Transverse colon (tissue), 4 donors: ENCODE data around the gene NOX4. TPM values are rescaled to one million over a fixed set of nuclear protein-coding genes. Genes with fewer than 3 reads are reported as not detected.
"Not testable (repeated sequence)": the region's sequence is repeated elsewhere in the genome, so short reads cannot be mapped to it uniquely, and the experiment has no call there.

ENCODE experiments used
- DNase-seq: peaks from one replicate; pipeline ENCODE4 v3.0.0-alpha.2; 2019
- H3K27ac ChIP-seq, 4 donors: fragments of 200-600 bp; sonication (generic); 2 replicates each; pipeline ENCODE4 v1.5.1; 2016 to 2018; ENCODE audit warnings: inconsistent platforms in 4 of 4
- H3K27me3 ChIP-seq: fragments of 200-600 bp; sonication (generic); 2 replicates; pipeline ENCODE4 v1.5.1; 2017; ENCODE audit warnings: inconsistent platforms
- H3K36me3 ChIP-seq, 4 donors: fragments of 200-600 bp; sonication (generic); 2 replicates each; pipeline ENCODE4 v1.5.1; 2017 to 2019; ENCODE audit warnings: inconsistent platforms in 4 of 4
- H3K4me1 ChIP-seq, 4 donors: fragments of 200-600 bp; sonication (generic); 2 replicates each; pipeline ENCODE4 v1.5.1; 2017 to 2020; ENCODE audit warnings: inconsistent platforms in 4 of 4
- H3K4me3 ChIP-seq, 4 donors: fragments of 200-600 bp; sonication (generic); 1 replicate in 1 of 4; 2 replicates in 3 of 4; pipeline versions ENCODE4 v1.5.1 to v1.6.1; 2017 to 2019; ENCODE audit warnings: inconsistent platforms in 4 of 4
- H3K9me3 ChIP-seq, 2 donors: fragments of 200-600 bp; sonication (generic); 2 replicates each; pipeline ENCODE4 v1.5.1; 2017 to 2019; ENCODE audit warnings: inconsistent platforms in 2 of 2
- EP300 ChIP-seq: sonication (generic); formaldehyde crosslinking; IDR thresholded peaks from one replicate; pipeline ENCODE4 v1.6.1; 2017; ENCODE audit warnings: antibody characterized with exemption, low read depth
- POLR2A ChIP-seq: fragments of 450-650 bp; IDR thresholded peaks from one replicate; pipeline ENCODE4 v1.6.1; 2016; ENCODE audit warnings: antibody characterized with exemption, mild to moderate bottlenecking, moderate library complexity
- POLR2AphosphoS5 ChIP-seq, 3 donors: sonication (generic); formaldehyde crosslinking; IDR thresholded peaks; one replicate each; pipeline ENCODE4 v1.6.1; 2016; ENCODE audit warnings: antibody characterized with exemption in 3 of 3
- WGBS, 2 donors: methylation state at CpG; one replicate each; pipeline ENCODE4 v1.1.5; 2018; ENCODE audit warnings: low coverage in 1 of 2; 5-methylcytosine and 5-hydroxymethylcytosine counted together
- in situ Hi-C, 4 donors: fragments of 200-750 bp; cut with MboI; loops; one replicate each; pipeline versions ENCODE4 v1.15.0 to v1.15.1; 2017; ENCODE audit warnings: low sequenced_read_pairs in 3 of 4, low pct_ligation_motif_present in 1 of 4, low pct_unique_long_range_greater_than_20kb in 1 of 4
- intact Hi-C: fragments of 100-400 bp; cut with DNase I; formaldehyde crosslinking; loops from one replicate; pipeline ENCODE4 v1.15.1; 2023; ENCODE audit warnings: low total_unique reads
- total RNA-seq, 4 donors: library from RNA; depleted of rRNA; stranded (reverse); fragments of >200 nt; gene quantifications; one replicate each; pipeline ENCODE4 v1.1.0, GENCODE V29; 2016
- TF ChIP-seq, protein P1 (sequence below), 5 experiments: fragments of 200-600 bp in 3 of 5; fragments of 450-650 bp in 2 of 5; sonication (generic) in 3 of 5; IDR thresholded peaks; 1 replicate in 2 of 5; 2 replicates in 3 of 5; pipeline ENCODE4 v1.5.1; 2016 to 2017; ENCODE audit warnings: antibody characterized with exemption in 5 of 5, inconsistent platforms in 3 of 5, mild to moderate bottlenecking in 2 of 5, moderate library complexity in 1 of 5

Gene NOX4
- total RNA-seq, 4 donors from 2014 or later = 2.6 to 3.0 (median 2.9) TPM; not detected in 1

GRCh38 chr11:89333704-89334103 lies 157.5 kb downstream of the NOX4 start:
- DNase-seq, H3K9me3 ChIP-seq, in situ Hi-C loops, intact Hi-C loops, H3K36me3 ChIP-seq, H3K27me3 ChIP-seq, H3K27ac ChIP-seq, H3K4me3 ChIP-seq, H3K4me1 ChIP-seq: not testable (repeated sequence)
- TF ChIP-seq, protein P1, sequence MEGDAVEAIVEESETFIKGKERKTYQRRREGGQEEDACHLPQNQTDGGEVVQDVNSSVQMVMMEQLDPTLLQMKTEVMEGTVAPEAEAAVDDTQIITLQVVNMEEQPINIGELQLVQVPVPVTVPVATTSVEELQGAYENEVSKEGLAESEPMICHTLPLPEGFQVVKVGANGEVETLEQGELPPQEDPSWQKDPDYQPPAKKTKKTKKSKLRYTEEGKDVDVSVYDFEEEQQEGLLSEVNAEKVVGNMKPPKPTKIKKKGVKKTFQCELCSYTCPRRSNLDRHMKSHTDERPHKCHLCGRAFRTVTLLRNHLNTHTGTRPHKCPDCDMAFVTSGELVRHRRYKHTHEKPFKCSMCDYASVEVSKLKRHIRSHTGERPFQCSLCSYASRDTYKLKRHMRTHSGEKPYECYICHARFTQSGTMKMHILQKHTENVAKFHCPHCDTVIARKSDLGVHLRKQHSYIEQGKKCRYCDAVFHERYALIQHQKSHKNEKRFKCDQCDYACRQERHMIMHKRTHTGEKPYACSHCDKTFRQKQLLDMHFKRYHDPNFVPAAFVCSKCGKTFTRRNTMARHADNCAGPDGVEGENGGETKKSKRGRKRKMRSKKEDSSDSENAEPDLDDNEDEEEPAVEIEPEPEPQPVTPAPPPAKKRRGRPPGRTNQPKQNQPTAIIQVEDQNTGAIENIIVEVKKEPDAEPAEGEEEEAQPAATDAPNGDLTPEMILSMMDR (IDR thresholded peaks at IDR 0.05) = peak; percentile 12 to 22 (median 17)
- WGBS, 2 donors = 0 to 43% methylated on average over 1 of the region's 1 CpG

DNA sequence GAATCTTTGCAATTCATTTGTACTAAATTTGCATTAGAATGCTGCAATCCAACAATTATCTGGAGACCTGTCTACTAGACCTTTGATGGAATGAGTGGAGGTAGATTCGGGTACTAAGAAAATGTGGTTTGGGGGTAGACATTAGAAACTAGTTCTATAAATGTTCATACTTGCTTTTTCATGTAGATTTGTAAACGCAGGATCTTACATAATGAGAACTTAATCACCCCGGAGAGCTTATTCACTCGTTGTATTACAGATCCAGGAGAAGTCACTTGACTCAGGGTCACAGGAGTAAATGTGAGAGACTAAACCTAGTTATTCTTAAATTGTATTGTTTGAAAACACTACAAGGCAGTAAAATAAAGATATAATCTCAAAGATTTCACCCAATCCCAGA lies 159.2 kb downstream of the NOX4 start:
- H3K4me1 ChIP-seq, in situ Hi-C loops, H3K27ac ChIP-seq, intact Hi-C loops, H3K4me3 ChIP-seq, H3K36me3 ChIP-seq, DNase-seq, H3K9me3 ChIP-seq, H3K27me3 ChIP-seq: not testable (repeated sequence)
- WGBS, 2 donors = 71 to 82% methylated on average over 4 of the region's 4 CpGs

- DNase-seq = no peak
- Histone ChIP-seq H3K27ac (no peak overlapping the region), H3K27me3 (no peaks in the 10 kb centered on the region), H3K9me3 (no peaks in the 10 kb centered on the region), H3K4me3 (no peak overlapping the region), H3K36me3 (no peaks in the 10 kb centered on the region), H3K4me1 (no peaks in the 10 kb centered on the region)
- intact Hi-C loops = no loop called here
- WGBS, 2 donors = 84 to 89% methylated on average over 5 of the region's 5 CpGs
- in situ Hi-C loops = no loop called here
- TF ChIP-seq POLR2A = no peak
- no peak for TF ChIP-seq POLR2AphosphoS5 (IDR thresholded peaks at IDR 0.05)
- TF ChIP-seq, protein P1 (IDR thresholded peaks at IDR 0.05) = no peak
- TF ChIP-seq EP300 = no peak
Measured at GRCh38 chr11:89327885-89328284, 163.3 kb downstream of the NOX4 start.

- Histone ChIP-seq H3K4me3 (no peak overlapping the region), H3K36me3 (no peaks in the 10 kb centered on the region), H3K4me1 (no peaks in the 10 kb centered on the region), H3K9me3 (no peaks in the 10 kb centered on the region), H3K27ac (no peak overlapping the region), H3K27me3 (no peaks in the 10 kb centered on the region)
- 75 to 93% methylated on average over 2 of the region's 2 CpGs for WGBS, 2 donors
- intact Hi-C loops = no loop called here
- TF ChIP-seq POLR2AphosphoS5 (IDR thresholded peaks at IDR 0.05) (no peak), POLR2A (no peak), EP300 (no peak)
- TF ChIP-seq, protein P1 (IDR thresholded peaks at IDR 0.05) = no peak
- in situ Hi-C loops = no loop called here
- no peak for DNase-seq
Measured at GRCh38 chr11:89321401-89321800, 169.8 kb downstream of the NOX4 start.

DNA sequence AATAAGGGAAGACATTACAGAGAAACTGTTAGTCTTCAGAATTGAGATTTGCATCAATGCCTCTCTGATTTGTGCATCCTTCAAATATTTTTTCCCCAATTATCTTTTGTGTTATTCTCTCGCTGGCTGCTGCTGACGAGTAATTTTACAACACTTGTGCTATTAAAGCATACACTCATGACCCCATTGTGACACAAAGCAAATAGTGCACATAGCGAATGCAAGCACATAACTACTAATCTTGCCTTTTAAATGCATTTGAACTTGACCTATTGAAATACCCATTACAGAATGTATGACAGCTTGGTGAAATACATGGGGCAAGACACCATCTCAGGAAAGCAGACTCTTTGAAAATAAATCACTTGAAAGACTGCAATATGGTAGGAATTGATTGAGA lies 180.6 kb downstream of the NOX4 start:
- WGBS, 2 donors = 62 to 68% methylated on average over 3 of the region's 3 CpGs

DNA sequence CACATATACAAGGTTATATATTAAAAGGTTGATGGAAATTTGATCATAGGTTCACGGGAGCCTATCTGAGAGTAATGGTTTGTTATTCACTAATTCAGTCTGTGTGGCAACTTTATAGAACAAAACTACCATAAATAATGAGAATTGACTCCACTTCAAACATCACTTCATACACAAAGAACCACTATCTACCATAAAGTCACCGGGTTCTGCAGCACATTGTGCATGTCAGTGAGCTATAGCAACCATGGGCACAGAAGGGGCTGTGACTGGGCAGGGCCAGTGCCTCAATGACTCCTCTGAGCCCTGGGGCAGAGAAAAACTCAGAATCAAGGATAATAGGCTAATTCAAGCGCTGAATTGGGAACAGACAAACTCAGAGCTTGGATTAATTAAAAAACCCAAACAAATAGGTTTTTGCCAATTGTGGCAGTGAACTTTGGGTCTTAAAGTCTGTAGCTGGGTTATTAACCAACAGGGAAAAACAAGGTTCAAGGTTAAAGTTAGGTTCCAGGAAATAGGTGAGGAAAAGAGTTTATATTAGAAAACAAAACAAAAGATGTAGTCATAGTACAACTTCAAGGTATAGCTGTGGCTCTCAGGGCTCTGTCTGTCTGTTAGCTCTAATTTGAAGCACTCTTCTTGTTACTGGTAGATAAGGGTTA lies 181.7 kb downstream of the NOX4 start:
- DNase-seq, H3K27ac ChIP-seq, intact Hi-C loops, in situ Hi-C loops, H3K4me3 ChIP-seq, H3K36me3 ChIP-seq, H3K9me3 ChIP-seq, H3K27me3 ChIP-seq, H3K4me1 ChIP-seq: not testable (repeated sequence)
- 54 to 57% methylated on average over 2 to 3 of the region's 3 CpGs for WGBS, 2 donors

More for the DNA sequence above, 180.6 kb downstream of the NOX4 start:
- intact Hi-C loops, in situ Hi-C loops, H3K9me3 ChIP-seq, H3K27ac ChIP-seq, H3K36me3 ChIP-seq, H3K27me3 ChIP-seq, DNase-seq, H3K4me3 ChIP-seq, H3K4me1 ChIP-seq: not testable (repeated sequence)

- DNase-seq, intact Hi-C loops, H3K27ac ChIP-seq, H3K4me3 ChIP-seq, H3K36me3 ChIP-seq, in situ Hi-C loops, H3K27me3 ChIP-seq, H3K4me1 ChIP-seq, H3K9me3 ChIP-seq: not testable (repeated sequence)
- 96 to 100% methylated on average over 1 of the region's 1 CpG for WGBS, 2 donors
Measured at GRCh38 chr11:89308272-89308671, 182.9 kb downstream of the NOX4 start.

DNA sequence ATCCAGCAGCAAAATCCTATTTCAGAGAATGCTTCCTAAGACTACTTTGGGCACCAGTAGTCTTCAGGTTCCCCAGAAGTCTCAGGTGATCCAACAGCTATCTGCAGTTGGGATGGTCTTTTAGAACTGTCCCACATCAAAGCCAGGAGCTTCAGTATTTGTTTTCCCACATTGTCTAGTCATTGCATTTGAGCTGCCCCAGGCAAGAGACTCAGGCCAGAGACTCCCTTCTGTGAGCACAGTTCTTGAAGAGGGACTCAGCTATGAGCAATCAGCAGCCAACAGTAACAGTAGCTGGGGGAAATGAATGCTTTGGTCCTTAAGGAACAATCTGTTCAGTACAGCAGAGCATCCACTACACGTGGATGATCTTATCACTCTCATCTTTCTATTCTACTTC lies 188.1 kb downstream of the NOX4 start:
- in situ Hi-C loops, H3K36me3 ChIP-seq, H3K4me1 ChIP-seq, DNase-seq, H3K27ac ChIP-seq, intact Hi-C loops, H3K4me3 ChIP-seq, H3K27me3 ChIP-seq, H3K9me3 ChIP-seq: not testable (repeated sequence)
- WGBS, 2 donors = 66 to 73% methylated on average over 1 of the region's 1 CpG
